Measurements from ENCODE around the gene CGNL1.
A peak's percentile ranks its signal among the peaks of the same experiment; 100 is the strongest.

The CGNL1 gene

DNA sequence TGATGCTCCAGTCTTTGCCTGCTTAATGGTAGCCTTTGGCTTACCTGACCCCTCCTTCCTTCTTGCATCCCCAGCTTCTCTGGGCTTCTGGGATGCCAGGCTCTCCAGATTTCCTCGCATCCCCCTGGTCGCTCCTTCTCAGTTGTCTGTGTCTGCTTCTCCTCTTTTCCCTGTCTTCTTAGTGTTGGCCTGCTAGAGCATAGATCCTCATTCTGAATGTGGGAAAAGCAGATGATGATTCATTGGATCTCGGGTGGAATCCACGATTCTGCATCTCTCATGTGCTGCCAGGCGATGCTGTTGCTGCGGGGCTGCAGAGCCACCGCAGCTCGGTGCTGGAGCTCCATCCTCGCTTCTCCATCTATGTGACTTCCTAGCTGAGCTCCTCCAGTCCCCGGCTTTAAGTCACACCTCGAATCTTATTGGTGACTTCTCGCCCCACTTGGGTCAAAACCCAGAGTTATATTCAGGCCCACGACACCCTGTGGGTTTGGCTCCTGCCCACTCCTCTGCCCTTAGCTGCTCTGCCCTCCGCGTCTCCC lies 47.4 kb downstream of the CGNL1 start:
- FAIRE-seq: no peak

DNA sequence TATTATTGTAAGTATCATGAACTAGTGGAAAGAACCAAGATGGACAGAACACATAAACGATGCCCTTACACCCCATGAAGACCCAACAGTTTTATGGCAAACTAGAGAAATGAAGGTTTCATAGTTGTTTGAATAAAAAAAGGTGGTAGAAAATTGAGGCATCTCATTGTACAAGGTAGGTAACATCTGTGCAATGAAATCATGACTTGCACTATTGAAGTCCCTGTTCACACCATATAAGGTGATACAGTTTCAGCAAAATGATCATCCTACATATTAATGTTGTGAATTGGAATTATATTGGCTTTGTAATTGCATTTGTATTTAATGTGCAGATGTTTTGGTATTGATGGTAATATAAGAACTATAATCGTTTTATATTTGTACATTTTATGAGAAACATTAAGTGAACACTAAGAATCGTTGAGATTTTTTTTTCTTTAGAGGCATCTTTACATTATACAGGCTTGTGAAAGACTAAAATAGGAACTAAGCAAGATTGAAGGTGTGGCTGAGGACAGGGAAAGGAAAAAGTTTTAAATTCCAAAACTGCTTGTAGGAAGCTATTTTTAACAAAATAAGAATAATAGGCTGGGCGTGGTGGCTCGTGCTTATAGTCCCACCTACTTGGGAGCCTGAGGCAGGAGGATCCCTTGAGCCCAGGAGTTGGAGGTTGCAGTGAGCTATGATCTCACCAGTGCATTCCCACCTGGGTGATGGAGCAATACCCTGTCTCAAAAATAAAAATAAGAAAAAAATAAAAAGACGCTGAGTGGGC lies 48.5 kb downstream of the CGNL1 start:
- FAIRE-seq: no peak

DNA sequence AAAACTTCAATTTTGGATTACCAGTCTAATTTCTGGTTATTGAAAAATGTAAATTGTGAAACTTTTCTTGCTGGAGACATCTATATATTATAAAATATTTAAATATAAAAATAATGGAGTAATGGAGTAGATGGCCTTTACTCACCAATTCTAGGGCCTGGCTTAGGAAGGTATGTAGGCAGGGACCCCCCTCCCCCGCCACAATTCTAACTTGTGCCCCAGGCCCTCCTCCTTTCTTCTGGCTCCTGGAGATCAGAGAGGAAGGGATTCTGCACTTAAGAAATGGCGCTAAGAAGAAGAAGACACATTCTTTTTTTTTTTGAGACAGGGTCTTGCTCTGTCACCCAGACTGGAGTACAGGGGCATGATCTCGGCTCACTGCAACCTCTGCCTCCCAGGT lies 49.5 kb downstream of the CGNL1 start:
- FAIRE-seq: no peak

DNA sequence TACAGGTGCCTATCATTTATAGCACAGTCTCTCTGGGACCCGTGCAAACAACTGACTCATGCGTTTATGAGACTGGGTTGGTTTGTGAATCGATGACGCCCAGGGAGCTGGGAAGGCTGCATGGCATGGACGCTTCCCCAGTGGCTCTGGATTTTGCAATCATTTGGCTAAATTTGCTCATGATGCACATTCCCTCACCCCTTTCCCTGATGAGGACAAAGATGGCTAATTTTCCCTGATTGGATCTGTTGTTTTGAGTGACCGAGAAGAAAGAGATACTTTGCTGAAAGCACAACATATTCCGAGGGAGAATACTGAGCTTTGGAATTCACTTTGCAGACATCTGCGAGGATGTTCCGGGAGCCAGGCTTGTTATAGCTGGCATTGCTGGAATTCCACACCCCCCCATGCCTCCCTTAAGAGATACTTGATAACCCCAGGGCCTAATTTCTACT lies 51.1 kb downstream of the CGNL1 start:
- FAIRE-seq: no peak

DNA sequence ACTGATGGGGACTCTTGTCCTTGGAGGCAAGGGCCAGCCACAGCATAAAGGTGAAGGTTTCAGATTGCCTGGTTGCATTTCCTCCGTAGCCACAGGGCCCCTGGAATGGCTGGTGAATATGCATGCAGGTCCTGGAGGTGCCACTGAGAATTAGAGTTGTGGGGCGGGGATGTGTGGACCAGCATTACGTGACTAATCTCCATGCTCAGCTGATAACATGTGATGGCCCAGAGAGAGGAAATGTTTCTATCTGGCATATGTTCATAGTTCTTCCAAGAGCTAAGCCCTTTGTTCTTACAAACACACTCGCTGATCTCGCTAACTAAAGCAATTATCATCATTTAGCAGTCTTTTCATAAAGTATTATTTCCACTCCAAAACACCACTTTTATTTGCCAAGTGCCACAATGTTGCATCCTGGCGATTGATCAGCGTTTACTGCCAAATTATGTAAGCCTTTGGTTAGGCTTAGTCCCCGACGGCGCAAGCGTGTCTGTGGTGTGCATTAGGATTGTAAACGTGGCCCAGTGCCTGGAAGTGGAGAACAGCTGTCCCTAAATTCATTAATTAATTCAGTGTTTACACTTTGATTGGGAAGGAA lies 55.9 kb downstream of the CGNL1 start:
- no peak for FAIRE-seq

DNA sequence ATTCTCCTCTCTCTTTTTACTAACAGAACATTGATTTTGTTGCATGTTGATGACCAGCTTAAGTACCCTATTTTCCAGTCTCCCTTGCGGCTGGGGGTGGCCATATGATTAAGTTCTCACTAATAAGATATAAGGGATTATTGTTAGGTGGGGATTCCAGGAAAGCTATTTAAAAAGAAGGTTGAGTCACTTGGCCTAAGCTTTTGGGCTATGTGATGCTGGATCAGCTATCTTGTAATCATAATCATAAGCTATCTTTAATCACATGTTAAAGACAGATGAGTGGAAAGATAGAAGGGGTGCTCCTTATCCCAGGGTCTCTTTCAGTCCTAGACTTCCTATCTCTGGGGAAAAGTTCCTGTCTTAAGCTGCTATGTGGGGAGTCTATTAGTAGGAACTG lies 59.9 kb downstream of the CGNL1 start:
- FAIRE-seq: no peak

DNA sequence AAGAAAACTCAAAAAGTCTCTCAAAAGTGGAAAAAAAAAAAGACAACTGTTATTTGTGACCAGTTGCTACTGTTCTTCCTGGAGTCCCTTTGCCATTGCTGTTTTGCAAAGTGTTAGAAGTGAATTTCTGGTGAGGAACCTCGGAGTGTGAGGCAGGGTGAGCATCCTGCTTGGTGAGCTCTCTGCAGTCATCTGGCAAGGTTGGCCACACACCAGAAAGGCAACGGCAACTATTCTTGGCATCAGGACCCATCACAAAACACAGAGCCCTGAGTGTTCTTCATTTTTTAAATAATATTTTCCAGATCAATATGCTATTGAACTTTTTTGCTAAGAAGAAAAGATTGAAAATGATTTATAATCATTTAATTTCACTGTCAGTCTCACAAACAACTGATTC lies 60.7 kb downstream of the CGNL1 start:
- no peak for FAIRE-seq

DNA sequence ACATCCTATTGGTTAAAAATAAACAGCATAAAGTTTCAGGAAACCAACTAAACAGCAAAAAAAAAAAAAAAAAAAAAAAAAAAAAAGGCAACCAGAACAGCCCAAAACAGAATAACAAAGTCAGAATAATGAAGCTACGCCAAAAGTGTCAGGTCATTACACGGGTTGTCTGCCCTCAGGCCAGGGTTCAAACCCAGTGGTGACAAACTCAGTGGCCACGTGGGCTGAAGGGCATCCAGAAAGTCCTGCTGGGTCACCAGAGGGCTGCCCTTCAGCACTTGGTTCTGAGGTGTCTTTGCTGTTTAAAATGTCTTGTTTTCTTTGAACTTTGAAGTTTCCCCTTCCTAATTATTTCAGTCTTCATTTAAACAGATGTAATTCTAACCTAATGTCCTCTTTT lies 61.3 kb downstream of the CGNL1 start:
- no peak for FAIRE-seq

DNA sequence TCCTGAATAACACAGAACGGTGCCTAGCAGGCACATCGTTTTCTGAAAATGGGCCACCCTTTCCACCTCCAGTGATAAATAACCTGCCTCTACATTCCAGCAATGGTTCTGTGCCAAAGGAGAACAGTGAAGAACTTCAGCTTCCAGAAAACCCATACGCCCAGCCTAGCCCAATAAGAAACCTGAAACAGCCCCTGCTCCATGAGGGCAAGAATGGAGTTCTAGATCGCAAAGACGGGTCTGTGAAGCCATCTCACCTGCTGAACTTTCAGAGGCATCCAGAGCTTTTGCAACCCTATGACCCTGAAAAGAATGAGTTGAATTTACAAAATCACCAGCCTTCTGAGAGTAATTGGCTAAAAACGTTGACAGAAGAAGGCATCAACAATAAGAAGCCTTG lies 61.9 kb downstream of the CGNL1 start:
- FAIRE-seq: no peak

DNA sequence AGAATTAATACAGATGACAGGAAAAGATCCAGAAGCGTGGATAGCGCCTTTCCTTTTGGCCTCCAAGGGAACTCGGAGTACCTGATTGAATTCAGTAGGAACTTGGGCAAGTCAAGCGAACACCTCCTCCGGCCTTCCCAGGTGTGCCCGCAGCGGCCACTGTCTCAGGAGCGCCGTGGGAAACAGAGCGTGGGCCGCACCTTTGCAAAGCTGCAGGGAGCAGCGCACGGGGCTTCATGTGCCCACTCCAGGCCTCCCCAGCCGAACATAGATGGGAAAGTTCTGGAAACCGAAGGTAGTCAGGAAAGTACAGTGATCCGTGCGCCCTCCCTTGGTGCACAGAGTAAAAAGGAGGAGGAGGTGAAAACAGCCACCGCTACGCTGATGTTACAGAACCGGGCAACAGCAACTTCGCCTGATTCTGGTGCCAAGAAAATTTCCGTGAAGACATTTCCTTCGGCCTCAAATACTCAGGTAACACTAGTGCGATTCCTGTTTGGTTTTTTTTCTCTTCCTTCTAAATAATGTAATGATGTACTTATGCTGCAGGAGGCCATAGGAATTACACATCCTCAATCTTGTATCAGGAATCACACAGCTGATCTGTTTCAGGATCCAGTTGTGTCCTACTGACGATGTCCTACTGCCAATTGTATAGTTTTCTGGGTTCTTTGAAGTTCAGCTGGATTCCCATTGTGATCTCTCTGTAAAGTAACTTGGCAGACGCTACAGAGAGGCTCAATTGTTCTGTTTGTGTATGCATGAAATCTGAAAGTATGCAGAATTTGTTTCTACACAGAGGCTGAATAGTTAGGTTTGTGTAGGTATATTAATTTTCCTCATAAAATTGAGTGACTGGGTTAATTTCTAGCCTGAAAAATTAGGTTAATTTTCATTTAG lies 63.1 kb downstream of the CGNL1 start:
- FAIRE-seq: no peak

DNA sequence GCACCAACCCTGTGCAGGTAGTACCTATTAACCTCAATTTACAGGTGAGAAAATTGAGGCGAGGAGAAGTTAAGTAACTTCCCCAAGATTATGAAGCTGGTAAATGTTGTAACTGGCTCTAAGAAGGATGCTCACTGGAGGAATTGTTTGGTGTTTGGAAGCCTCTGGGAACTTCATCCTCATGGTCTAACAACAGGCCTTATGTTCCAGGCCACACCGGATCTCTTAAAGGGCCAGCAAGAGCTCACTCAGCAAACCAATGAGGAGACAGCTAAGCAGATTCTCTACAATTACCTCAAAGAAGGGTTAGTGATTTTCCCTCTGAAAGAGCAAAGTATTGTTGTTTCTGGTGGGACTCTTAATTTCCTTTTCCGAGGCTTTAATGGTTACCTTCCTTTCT lies 63.9 kb downstream of the CGNL1 start:
- no peak for FAIRE-seq

DNA sequence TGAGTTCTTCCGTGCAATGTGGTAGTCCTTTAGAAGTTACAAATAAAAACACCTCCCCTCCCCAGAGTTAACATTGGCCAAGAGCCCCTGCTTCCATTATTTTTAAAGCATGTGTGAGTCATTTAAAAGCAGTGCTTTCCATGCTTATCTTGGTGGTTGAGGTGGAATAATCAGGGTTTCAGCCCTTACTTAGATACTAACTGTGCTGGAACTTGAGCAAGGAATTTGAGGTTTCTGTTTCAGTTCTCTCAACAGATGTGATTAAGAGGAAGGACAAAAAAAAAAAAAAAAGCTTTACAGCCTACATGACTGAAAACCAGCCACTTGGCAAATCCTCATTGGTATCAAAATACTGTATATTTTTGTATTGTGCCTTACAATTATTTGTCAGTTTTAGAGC lies 64.5 kb downstream of the CGNL1 start:
- peak; percentile 56 for FAIRE-seq

DNA sequence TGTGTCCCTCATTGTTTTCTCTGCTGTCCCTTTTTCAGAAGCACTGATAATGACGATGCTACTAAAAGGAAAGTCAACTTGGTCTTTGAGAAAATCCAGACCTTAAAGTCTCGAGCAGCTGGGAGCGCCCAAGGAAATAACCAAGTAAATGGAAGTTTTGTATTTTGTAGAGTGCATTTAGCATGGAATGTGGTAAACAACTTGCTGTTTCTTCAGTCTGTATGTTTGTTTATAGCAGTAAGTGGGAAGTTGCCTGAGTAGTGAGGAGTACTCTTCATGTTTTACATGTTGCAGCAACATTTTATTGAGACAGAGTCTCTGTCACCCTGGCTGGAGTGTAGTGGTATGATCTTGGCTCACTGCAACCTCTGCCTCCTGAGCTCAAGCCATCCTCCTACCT lies 66.0 kb downstream of the CGNL1 start:
- FAIRE-seq: no peak

DNA sequence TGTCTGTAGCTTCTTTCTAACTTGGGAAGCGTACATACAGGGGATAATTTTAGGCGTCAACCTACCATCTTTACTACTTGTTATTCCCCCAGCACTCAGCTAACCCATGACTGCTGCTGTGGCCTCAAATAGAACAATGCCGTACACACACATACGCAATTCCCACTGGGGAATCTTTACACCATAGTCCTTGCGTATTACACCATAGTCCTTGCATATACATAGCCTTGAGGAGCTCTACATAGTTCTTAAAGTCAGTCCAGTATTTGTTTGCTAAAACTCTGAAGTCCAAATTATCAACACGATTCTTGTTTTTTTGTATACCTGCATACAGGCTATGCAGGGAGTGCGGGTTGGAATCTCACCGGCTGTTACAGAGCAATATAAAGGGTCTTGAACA lies 67.2 kb downstream of the CGNL1 start:
- FAIRE-seq: no peak

DNA sequence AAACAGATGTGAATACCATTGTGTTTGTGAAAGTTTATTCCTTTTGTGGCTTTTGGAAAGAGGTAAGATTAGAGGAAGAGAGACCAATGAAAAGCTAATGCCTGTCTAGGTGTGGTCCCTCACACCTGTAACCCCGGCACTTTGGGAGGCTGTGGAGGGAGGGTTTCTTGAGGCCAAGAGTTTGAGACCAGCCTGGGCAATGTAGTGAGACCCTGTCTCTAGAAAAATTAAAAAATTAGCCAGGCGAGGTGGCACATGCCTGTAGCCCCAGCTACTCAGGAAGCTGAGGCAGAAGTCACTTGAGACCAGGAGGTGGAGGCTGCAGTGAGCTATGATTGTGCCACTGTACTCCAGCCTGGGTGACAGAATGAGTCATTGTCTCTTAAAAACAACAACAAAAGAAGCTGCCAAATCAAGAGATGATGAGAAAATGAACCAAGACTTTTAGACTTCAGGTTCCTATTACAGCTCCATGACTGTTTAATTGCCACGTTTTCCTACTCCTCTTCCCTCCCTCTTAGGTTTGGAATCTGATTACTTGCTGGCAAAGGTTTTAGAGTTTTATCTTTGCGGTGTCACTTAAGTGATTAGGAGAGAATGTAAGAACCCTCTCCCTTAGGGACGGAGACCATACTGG lies 68.7 kb downstream of the CGNL1 start:
- no peak for FAIRE-seq

DNA sequence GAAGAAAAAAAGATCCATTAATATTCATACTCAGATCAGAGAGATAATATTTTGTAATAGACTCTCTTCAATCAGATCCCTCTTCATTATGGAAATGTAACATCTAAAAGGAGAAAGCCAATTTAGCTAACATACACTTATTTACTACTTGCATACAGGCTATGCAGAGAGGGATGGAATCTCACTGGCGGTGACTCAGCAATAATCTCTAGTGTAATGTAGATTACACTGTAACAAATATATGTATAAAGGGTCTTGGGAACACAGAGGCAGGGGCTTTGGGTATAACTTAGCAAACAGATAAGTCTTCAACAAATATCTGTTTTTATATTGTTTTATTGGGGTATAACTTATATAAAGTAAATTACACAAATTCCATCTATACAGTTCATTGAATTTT lies 69.6 kb downstream of the CGNL1 start:
- FAIRE-seq: no peak

DNA sequence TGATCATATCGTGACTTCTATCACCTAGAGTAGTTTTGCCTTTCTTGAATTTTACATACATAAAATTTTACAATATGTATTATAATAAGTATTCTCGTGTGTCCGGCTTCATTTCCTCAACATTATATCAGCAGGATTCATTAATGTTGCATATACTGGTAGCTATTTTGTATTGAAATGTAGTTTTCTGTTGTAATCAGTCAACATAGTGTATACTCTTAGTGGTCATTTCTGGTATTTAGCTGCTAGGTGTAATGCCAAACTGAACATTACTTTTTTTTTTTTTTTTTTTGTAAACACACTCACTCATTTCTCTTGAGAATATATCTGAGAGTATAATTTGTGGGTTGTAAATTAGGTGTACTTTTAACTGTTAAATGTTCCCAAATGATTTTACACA lies 70.1 kb downstream of the CGNL1 start:
- no peak for FAIRE-seq

DNA sequence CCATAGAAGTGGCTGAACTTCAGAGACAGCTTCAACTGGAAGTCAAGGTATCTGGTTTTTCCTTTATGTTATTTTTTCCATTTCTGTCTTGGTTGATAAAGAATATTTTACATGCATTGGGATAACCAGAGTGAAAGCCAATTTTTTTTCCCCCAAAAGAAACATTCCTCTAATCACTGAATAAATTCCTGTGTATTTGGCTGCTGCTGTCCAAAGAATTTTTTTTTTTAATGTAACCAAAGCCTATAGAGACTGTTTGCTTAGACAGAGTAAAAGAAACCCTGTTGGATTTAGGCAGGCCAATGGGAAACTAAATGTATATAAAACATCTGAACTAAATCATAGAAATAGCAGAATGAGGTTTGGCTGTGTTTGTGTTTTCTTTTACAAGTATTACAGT lies 75.2 kb downstream of the CGNL1 start:
- FAIRE-seq: no peak

DNA sequence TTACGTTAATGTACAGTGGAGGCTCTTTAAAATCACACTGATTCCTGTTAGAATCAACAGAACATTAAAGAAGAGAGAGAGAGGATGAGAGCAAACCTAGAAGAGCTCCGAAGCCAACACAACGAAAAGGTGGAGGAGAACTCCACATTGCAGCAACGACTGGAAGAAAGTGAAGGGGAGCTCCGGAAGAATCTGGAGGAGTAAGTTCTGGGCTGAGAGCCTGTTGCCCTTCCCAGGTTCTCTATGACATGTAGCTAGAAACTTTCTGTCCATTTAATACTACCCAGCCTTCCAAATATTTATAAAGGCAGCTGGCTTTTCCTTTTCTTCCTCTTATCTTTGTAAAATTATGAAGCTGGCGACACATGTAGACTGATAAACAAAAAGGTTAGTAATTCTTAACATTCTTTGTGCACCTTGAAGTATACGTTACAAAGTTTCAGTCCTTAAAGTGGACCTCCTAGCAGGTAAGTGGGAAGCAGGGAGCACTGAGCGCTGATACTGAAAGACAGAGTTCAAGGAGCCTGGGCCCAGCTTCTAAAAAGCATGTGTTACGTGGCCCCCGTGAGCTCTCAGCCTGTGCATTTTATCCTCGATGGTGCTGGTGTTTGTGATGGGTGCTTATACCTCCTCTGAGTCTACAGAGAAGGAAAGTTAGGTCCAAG lies 75.9 kb downstream of the CGNL1 start:
- no peak for FAIRE-seq

DNA sequence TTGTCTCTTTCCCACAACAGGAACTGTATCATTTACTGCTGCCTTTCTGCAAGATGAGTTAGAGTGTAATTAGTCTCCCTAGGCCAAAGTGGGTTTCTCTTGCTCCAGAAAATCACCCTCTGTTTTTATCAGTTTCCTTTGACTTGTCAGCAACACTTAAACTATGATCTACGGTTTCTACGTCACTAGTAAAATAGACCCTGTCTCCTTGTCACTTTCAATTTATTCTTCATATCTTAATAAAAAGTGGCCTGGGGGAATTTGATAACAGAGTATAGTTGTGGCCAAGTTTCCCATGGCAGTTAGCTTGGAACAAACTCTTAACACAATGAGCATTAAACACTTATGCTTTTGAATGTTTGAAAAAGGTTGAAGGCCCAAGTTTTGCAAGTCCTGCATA lies 79.6 kb downstream of the CGNL1 start:
- no peak for FAIRE-seq

DNA sequence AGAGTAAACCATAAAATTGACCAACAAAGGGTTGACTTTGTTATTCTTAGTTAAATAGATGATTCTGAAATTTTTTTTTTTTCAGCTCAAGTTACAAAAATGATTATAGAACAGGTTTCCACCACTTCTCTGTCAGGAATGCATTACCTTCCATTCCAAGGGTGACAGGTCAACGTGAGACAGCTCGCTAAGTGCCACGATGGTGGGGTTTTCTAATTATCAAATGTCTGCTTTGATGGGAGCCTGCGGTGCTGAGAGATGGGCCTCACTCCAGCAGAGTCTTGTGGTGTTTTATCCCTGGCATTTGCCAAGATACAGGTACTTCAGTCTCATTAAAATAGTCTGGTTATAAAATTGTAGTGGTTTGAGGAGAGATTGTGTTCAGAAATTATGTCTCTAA lies 80.3 kb downstream of the CGNL1 start:
- no peak for FAIRE-seq

DNA sequence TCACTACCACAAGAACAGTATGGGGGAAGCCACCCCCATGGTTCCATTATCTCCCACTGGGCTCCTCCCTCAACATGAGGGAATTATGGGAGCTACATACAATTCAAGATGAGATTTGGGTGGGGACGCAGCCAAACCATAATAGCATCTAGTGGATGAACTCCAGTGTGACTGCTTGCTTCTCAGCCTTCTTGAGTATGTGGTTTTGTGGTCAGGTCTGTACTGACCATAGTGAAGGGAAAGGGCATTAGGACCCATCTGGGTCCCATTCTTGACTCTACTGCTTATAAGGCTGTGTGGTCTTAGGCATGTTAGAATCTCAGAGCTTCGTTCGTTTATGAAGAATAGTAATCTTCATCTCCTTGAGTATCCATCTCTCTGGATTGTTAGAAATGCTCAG lies 81.4 kb downstream of the CGNL1 start:
- FAIRE-seq: no peak
